GM12864 (cell line): ENCODE measurements around the gene RNPEP.
"Not testable (repeated sequence)": the region's sequence is repeated elsewhere in the genome, so short reads cannot be mapped to it uniquely, and the experiment has no call there.

Source experiments
- DNase-seq: peaks from one replicate; pipeline ENCODE4 v3.0.0-alpha.2; 2011; ENCODE audit warnings: low read depth
- H3K4me3 ChIP-seq: 2 replicates; pipeline ENCODE4 v1.5.1; 2011; ENCODE audit warnings: mild to moderate bottlenecking, low read depth, low read length, control low read depth
- TF ChIP-seq, protein P1 (sequence below): IDR thresholded peaks from 2 replicates; pipeline ENCODE4 v1.5.1; 2011; ENCODE audit warnings: low read depth, mild to moderate bottlenecking, moderate library complexity, low read length, control low read depth, inconsistent platforms; ENCODE audit errors: missing control alignments

Gene RNPEP

DNA sequence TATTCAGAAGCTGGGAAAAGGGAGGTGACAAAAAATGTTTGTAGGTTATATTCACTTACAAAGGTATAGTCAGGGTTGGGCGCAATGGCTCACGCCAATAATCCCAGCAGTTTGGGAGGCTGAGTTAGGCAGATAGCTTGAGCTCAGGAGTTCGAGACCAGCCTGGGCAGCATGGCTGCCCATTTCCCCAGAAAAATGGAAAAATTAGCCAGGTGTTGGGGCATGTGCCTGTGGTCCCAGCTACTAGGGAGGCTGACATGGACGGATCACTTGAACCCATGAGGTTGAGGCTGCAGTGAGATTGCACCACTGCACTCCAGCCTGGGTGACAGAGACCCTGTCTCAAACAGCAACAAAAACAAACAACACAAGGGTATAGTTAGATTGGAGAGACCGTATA is 24.1 kb upstream of the RNPEP start:
- DNase-seq = no peak
- H3K4me3 ChIP-seq = no peak overlapping the region
- TF ChIP-seq, protein P1, sequence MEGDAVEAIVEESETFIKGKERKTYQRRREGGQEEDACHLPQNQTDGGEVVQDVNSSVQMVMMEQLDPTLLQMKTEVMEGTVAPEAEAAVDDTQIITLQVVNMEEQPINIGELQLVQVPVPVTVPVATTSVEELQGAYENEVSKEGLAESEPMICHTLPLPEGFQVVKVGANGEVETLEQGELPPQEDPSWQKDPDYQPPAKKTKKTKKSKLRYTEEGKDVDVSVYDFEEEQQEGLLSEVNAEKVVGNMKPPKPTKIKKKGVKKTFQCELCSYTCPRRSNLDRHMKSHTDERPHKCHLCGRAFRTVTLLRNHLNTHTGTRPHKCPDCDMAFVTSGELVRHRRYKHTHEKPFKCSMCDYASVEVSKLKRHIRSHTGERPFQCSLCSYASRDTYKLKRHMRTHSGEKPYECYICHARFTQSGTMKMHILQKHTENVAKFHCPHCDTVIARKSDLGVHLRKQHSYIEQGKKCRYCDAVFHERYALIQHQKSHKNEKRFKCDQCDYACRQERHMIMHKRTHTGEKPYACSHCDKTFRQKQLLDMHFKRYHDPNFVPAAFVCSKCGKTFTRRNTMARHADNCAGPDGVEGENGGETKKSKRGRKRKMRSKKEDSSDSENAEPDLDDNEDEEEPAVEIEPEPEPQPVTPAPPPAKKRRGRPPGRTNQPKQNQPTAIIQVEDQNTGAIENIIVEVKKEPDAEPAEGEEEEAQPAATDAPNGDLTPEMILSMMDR = no peak

DNA sequence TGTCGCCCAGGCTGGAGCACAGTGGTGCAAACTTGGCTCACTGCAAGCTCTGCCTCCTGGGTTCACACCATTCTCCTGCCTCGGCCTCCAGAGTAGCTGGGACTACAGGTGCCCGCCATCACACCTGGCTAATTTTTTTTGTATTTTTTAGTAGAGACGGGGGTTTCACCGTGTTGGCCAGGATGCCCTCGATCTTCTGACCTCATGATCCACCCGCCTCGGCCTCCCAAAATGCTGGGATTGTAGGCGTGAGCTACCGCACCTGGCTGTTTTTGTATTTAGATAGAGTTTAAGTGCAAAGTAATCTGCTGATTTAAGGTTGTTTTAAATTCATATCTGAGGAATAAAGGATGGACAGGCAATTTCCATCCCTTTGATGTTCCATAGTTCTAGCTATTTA is 20.1 kb upstream of the RNPEP start:
- not testable (repeated sequence) for DNase-seq, H3K4me3 ChIP-seq

DNA sequence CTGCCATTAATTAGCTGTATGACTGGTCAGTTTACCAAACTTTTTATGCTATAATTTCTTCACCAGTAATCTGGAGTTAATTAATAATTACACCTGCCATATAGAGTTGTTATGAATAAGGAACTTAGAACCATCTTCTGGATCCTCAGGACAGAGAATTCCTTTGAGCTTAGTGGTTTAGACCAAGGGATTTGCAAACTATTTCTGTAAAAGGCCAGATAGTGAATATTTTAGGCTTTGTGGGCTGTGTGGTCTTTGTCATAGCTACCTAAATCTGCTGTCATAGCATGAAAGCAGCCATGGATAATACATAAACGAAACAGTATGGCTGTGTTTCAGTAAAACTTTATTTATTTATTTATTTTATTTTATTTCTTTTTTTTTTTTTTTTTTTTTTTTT is 18.2 kb upstream of the RNPEP start:
- no peak overlapping the region for H3K4me3 ChIP-seq
- no peak for DNase-seq
- TF ChIP-seq, protein P1 = no peak

DNA sequence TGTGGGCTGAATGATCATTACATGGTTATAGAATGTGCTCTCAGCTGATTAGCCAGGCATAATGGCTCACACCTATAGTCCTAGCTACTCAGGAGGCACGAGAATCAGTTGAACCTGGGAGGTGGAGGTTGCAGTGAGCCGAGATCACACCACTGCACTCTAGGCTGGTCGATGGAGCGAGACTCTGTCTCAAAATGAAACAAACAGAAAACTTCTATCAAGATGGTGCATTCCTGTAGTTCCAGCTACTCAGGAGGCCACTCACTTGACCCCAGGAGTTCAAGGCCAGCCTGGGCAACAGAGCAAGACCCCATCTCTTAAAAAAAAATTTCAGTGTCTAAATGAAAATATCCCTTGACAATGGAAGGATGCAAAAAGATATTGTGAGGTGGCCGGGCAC is 16.3 kb upstream of the RNPEP start:
- DNase-seq = no peak
- no peak overlapping the region for H3K4me3 ChIP-seq
- TF ChIP-seq, protein P1 = no peak

DNA sequence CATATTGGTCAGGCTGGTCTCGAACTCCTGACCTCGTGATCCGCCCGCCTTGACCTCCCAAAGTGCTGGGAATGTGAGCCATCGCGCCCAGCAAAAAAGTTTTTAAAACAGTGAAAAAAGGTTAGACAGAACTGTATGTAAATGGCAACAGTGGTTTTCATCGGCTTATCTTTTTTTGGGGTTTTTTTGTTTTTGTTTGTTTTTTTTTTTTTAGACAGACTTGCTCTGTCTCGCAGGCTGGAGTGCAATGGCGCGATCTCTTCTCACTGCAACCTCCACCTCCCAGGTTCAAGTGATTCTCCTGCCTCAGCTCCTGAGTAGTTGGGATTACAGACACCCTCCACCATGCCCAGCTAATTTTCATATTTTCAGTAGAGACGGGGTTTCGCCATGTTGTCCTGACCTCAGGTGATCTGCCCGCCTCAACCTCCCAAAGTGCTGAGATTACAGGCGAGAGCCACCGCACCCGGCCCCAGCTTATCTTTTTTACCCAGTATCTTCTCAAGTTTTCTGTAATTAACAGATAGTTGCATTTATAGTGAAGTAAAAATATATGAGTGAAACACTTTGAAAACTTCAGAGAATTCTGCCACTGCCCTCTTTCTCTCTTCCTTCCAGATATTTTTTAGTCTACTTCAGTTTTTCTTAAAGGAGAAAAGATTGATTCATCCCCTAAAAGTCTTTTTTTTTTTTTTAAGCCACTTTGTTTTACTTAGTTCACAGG is 14.1 kb upstream of the RNPEP start:
- no peak overlapping the region for H3K4me3 ChIP-seq
- no peak for DNase-seq
- TF ChIP-seq, protein P1 = no peak

DNA sequence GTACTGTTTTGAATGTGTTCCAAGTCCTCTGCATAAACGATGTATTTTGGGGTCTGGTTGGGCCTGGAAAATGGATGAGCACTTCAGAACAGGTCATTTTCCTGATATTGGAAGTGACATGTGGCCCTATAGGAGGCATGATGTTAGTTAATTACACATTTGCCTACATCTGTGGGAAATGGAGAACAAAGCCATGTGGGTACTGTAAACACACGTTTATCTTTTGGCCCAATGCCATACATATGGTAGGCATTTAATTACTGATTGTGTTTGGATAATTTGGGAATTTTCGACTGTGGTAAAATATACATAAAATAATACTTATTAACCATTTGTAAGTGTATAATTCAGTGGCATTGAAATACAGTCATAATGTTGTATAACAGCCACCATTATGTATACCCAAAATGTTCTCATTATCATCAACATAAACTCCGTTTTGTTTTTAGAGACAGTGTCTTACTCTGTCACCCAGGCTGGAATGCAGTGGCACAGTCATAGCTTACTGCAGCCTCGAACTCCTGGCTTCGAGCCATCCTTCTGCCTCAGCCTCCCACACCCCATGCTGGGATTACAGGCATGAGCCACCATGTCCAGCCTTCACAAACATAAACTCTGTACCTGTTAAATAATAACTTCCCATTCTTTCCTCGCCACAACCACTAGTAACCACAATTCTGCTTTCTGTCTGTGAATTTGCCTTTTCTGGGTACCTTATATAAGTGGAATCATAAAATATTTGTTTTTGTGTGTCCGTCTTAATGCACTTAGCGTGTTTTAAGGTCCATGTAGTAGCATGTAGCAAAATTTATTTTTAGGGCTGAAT is 11.9 kb upstream of the RNPEP start:
- H3K4me3 ChIP-seq = no peak overlapping the region
- no peak for DNase-seq
- TF ChIP-seq, protein P1 = no peak

DNA sequence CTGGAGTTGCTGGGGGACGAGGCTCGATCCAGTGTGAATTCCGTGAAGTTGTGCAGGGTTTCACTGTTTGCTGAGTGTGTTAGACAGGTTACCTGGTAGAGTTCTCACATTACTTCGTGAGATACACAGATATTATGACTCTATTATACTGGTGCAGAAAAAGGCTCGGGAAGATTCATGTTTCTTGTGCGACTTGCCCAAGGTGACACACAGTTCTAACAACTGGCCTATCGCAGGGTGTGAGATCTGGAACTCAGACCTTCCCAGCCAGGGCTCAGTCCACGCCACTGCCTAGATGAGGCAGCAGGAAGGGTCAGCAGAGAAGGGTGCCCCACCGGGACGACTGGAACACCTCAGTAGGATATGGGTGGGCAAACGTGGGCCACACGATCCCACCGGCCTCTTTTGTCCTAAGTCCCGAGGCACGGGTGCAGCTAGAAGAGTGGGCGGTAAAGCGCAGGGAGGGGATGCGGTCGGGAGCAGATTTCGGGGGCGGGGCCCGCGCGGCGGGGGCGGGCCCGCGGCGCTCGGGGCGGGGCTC is 296 bp upstream of the RNPEP start:
- peak overlapping the region; percentile 91 for H3K4me3 ChIP-seq
- DNase-seq = no peak
- TF ChIP-seq, protein P1 = no peak
